Measurements from ENCODE around the gene COTL1. TPM values are rescaled to one million over a fixed set of nuclear protein-coding genes. Genes with fewer than 3 reads are reported as not detected.

The COTL1 gene
- total RNA-seq, 1 experiment from 2014 or later = 34.1 TPM

DNA sequence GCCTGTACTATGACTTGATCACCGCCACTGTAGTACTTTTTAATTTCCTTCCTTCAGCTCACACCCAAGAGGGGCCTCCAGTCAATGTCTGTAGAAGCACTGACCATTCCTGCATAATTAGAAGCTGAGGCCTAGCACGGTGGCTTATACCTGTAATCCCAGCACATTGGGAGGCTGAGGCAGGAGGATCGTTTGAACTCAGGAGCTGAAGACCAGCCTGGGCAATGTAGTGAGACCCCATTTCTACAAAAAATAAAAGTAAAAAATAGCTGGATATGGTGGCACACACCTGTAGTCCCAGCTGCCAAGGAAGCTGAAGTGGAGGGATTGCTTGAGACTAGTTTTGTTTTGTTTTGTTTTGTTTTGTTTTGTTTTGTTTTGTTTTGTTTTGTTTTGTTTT lies 36.4 kb upstream of the COTL1 start:
- Histone ChIP-seq H3K36me3 (ENCODE audit: insufficient read depth, low read length, poor library complexity, severe bottlenecking) (peaks cover 26% of the 10 kb centered on the region), H3K27ac (ENCODE audit: low read depth, low read length, poor library complexity, severe bottlenecking) (no peak overlapping the region), H3K4me1 (ENCODE audit: insufficient read depth, low read length, poor library complexity, severe bottlenecking) (no peaks in the 10 kb centered on the region), H3K27me3 (replicated peaks; ENCODE audit: insufficient read depth, low read depth, low read length, poor library complexity) (no peaks in the 10 kb centered on the region), H3K4me3 (ENCODE audit: low read depth, low read length, poor library complexity, severe bottlenecking) (no peak overlapping the region), H3K9me3 (ENCODE audit: low read depth, low read length, poor library complexity, severe bottlenecking) (no peaks in the 10 kb centered on the region)
- no TSS peak for BruUV-seq (replicated peaks)
- ChIA-PET POLR2A (ENCODE audit: low non-redundant PET) (no interaction called here), CTCF (no interaction called here)
- no peak for TF ChIP-seq EZH2 (IDR thresholded peaks at IDR 0.05; ENCODE audit: borderline replicate concordance, low read depth, low read length, poor library complexity, severe bottlenecking)
- TF ChIP-seq, protein P1, sequence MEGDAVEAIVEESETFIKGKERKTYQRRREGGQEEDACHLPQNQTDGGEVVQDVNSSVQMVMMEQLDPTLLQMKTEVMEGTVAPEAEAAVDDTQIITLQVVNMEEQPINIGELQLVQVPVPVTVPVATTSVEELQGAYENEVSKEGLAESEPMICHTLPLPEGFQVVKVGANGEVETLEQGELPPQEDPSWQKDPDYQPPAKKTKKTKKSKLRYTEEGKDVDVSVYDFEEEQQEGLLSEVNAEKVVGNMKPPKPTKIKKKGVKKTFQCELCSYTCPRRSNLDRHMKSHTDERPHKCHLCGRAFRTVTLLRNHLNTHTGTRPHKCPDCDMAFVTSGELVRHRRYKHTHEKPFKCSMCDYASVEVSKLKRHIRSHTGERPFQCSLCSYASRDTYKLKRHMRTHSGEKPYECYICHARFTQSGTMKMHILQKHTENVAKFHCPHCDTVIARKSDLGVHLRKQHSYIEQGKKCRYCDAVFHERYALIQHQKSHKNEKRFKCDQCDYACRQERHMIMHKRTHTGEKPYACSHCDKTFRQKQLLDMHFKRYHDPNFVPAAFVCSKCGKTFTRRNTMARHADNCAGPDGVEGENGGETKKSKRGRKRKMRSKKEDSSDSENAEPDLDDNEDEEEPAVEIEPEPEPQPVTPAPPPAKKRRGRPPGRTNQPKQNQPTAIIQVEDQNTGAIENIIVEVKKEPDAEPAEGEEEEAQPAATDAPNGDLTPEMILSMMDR (conservative IDR thresholded peaks at IDR 0.05; ENCODE audit: low read depth, low read length) = no peak
- intact Hi-C loops (cut with micrococcal nuclease; ENCODE audit: unreplicated experiment) = no loop called here
- no peak for DNase-seq (ENCODE audit: low spot score)

DNA sequence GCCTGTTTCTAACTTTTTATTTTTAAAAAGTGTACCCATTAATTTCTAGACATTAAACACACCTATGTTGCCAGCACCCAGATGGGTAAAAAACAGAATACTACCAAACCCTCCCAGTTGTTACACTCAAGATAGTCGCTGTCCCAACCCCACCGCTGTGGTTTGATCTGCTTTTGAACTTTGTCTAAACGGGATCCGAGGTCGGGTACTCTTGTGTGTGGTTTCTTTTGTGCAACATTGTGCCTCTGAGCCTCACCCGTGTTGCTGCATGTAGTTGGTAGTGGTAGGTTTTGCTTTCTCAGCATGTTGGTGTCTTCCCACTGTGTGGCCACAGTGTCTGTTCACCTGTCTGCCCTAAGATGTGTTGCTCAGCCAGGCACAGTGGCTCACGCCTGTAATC lies 34.7 kb upstream of the COTL1 start:
- Histone ChIP-seq H3K36me3 (ENCODE audit: insufficient read depth, low read length, poor library complexity, severe bottlenecking) (peaks cover 12% of the 10 kb centered on the region), H3K27ac (ENCODE audit: low read depth, low read length, poor library complexity, severe bottlenecking) (no peak overlapping the region), H3K27me3 (replicated peaks; ENCODE audit: insufficient read depth, low read depth, low read length, poor library complexity) (no peaks in the 10 kb centered on the region), H3K9me3 (ENCODE audit: low read depth, low read length, poor library complexity, severe bottlenecking) (no peaks in the 10 kb centered on the region), H3K4me3 (ENCODE audit: low read depth, low read length, poor library complexity, severe bottlenecking) (no peak overlapping the region), H3K4me1 (ENCODE audit: insufficient read depth, low read length, poor library complexity, severe bottlenecking) (peaks cover 5% of the 10 kb centered on the region)
- intact Hi-C loops (cut with micrococcal nuclease; ENCODE audit: unreplicated experiment) = no loop called here
- no TSS peak for BruUV-seq (replicated peaks)
- TF ChIP-seq, protein P1 (conservative IDR thresholded peaks at IDR 0.05; ENCODE audit: low read depth, low read length) = no peak
- no peak for TF ChIP-seq EZH2 (IDR thresholded peaks at IDR 0.05; ENCODE audit: borderline replicate concordance, low read depth, low read length, poor library complexity, severe bottlenecking)
- CTCF ChIA-PET = no interaction called here
- POLR2A ChIA-PET (ENCODE audit: low non-redundant PET) = no interaction called here
- DNase-seq (ENCODE audit: low spot score) = no peak

DNA sequence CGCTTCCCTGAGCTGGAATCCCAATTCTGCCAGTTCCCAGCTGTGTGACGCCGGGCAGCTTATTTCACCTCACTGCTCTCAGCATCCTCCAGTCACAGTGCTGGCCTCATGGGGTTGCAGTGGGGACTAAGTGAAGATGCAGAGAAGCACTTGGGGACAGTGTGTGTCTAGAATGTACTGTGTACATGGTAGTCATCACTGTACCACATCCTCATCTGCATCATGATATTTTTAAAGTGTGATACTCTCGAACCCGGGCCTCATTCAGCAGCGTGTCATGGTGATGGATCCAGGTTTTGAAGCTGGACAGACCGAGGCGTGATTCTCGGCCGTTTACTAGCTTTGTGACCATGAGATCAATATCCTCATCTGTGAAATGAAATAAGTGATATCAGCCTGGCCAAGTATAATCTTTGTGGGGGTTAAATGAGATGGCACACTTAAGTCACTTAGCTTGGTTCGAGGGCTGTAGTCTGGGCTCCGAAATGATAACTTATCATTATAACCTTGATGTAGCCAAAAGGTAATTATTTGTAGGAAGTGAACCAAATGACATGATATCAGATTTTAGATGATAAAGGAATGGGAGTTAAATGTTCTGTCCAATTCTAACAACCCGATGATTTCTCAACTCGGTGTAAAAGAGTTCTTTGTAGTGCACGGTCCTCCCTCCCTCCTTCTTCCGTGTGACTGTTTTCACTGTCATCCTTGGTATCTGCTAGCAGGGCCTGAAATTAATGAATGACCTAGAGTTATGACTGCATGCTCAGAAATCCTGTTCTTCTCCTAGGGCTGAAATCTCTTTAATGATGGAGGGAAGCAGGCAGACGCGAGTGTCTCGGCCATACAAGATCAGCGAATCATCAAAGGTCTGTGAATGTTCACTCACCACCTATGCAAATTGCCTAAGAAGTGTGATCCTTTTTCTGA lies 32.4 kb upstream of the COTL1 start:
- DNase-seq (ENCODE audit: low spot score) = no peak
- Histone ChIP-seq H3K9me3 (ENCODE audit: low read depth, low read length, poor library complexity, severe bottlenecking) (no peaks in the 10 kb centered on the region), H3K36me3 (ENCODE audit: insufficient read depth, low read length, poor library complexity, severe bottlenecking) (peaks cover 4% of the 10 kb centered on the region), H3K27me3 (replicated peaks; ENCODE audit: insufficient read depth, low read depth, low read length, poor library complexity) (no peaks in the 10 kb centered on the region), H3K4me1 (ENCODE audit: insufficient read depth, low read length, poor library complexity, severe bottlenecking) (peaks cover 6% of the 10 kb centered on the region), H3K4me3 (ENCODE audit: low read depth, low read length, poor library complexity, severe bottlenecking) (no peak overlapping the region), H3K27ac (ENCODE audit: low read depth, low read length, poor library complexity, severe bottlenecking) (no peak overlapping the region)
- ChIA-PET POLR2A (ENCODE audit: low non-redundant PET) (no interaction called here), CTCF (no interaction called here)
- intact Hi-C loops (cut with micrococcal nuclease; ENCODE audit: unreplicated experiment) = no loop called here
- TF ChIP-seq, protein P1 (conservative IDR thresholded peaks at IDR 0.05; ENCODE audit: low read depth, low read length) = no peak
- no peak for TF ChIP-seq EZH2 (IDR thresholded peaks at IDR 0.05; ENCODE audit: borderline replicate concordance, low read depth, low read length, poor library complexity, severe bottlenecking)
- TSS peak; percentile 33 for BruUV-seq (replicated peaks)
